HepG2 (cell line): Measurements from ENCODE around the gene SPATA32. TPM values are rescaled to one million over a fixed set of nuclear protein-coding genes. Genes with fewer than 3 reads are reported as not detected.
A peak's percentile ranks its signal among the peaks of the same experiment; 100 is the strongest.

Experiments
- BHLHE40 ChIP-seq: IDR thresholded peaks from 2 replicates; pipeline ENCODE4 v1.6.1; 2011; ENCODE audit warnings: low read length, improper control_type of control experiment
- ELF1 ChIP-seq: sonication (generic); formaldehyde crosslinking; IDR thresholded peaks from 2 replicates; pipeline ENCODE4 v1.4.0; 2020; ENCODE audit warnings: missing genetic modification reagents
- ELF3 ChIP-seq: IDR thresholded peaks from 2 replicates; pipeline ENCODE4 v1.6.1; 2016; ENCODE audit warnings: missing genetic modification reagents, missing compliant biosample characterization
- ETV5 ChIP-seq: IDR thresholded peaks from 2 replicates; pipeline ENCODE4 v1.6.1; 2018; ENCODE audit warnings: missing biosample characterization, missing genetic modification reagents, inconsistent platforms, borderline replicate concordance
- HMG20A ChIP-seq: IDR thresholded peaks from 2 replicates; pipeline ENCODE4 v1.6.1; 2016; ENCODE audit warnings: borderline replicate concordance
- MTF2 ChIP-seq: sonication (generic); formaldehyde crosslinking; IDR thresholded peaks from 2 replicates; pipeline ENCODE4 v1.5.0; 2020; ENCODE audit warnings: missing genetic modification reagents, borderline replicate concordance
- NFRKB ChIP-seq: fragments of 450-650 bp; IDR thresholded peaks from 2 replicates; pipeline ENCODE4 v1.6.1; 2017
- RFX1 ChIP-seq: fragments of 450-650 bp; IDR thresholded peaks from 2 replicates; pipeline ENCODE4 v1.6.1; 2017
- SAP130 ChIP-seq: IDR thresholded peaks from 2 replicates; pipeline ENCODE4 v1.6.1; 2016; ENCODE audit warnings: low read depth
- ZBTB38 ChIP-seq: sonication (generic); formaldehyde crosslinking; IDR thresholded peaks from 2 replicates; pipeline ENCODE4 v1.5.1; 2020; ENCODE audit warnings: mild to moderate bottlenecking, missing genetic modification reagents
- ZNF44 ChIP-seq: sonication (generic); formaldehyde crosslinking; IDR thresholded peaks from 2 replicates; pipeline ENCODE4 v1.5.1; 2020; ENCODE audit warnings: mild to moderate bottlenecking, missing genetic modification reagents
- ZNF879 ChIP-seq: sonication (generic); formaldehyde crosslinking; IDR thresholded peaks from 2 replicates; pipeline ENCODE4 v1.8.1; 2023; ENCODE audit warnings: missing genetic modification reagents
- ZSCAN29 ChIP-seq: sonication (generic); formaldehyde crosslinking; conservative IDR thresholded peaks from 2 replicates; pipeline ENCODE4 v1.4.0; 2020; ENCODE audit warnings: mild to moderate bottlenecking, missing genetic modification reagents
- polyA plus RNA-seq, 8 experiments: library from polyadenylated mRNA; depleted of rRNA in 3 of 8; stranded (reverse) in 7 of 8; unstranded in 1 of 8; fragments of >200 nt; fragmentation: Illumina TruSeq in 4 of 8; extraction: Trizol in 4 of 8; gene quantifications; 2 replicates each; pipeline versions ENCODE4 v1.2.1 to v1.2.3, GENCODE V29; 2011 to 2016; ENCODE audit warnings: low read depth in 4 of 8, missing spikeins in 1 of 8, mixed read lengths in 1 of 8; ENCODE audit not compliant: insufficient read depth in 1 of 8
- total RNA-seq, 5 experiments: library from RNA; depleted of rRNA; stranded (reverse); fragments of >200 nt; fragmentation: Illumina TruSeq; extraction: Trizol; gene quantifications; 2 replicates each; pipeline ENCODE4 v1.2.3, GENCODE V29; 2016; ENCODE audit warnings: low read depth in 1 of 5
- TF ChIP-seq, protein P1 (sequence below): sonication (generic); formaldehyde crosslinking; IDR thresholded peaks from 2 replicates; pipeline ENCODE4 v1.5.1; 2020; ENCODE audit warnings: mild to moderate bottlenecking, moderate library complexity, missing genetic modification reagents
- TF ChIP-seq, protein P2 (sequence below): sonication (generic); formaldehyde crosslinking; IDR thresholded peaks from 2 replicates; pipeline ENCODE4 v1.8.1; 2023; ENCODE audit warnings: missing genetic modification reagents, inconsistent platforms, borderline replicate concordance
- TF ChIP-seq, protein P3 (sequence below): sonication (generic); formaldehyde crosslinking; IDR thresholded peaks from 2 replicates; pipeline ENCODE4 v1.5.0; 2020; ENCODE audit warnings: mild to moderate bottlenecking, missing genetic modification reagents
- TF ChIP-seq, protein P4 (sequence below): sonication (generic); formaldehyde crosslinking; IDR thresholded peaks from 2 replicates; pipeline ENCODE4 v1.5.0; 2020; ENCODE audit warnings: mild to moderate bottlenecking, missing genetic modification reagents, moderate library complexity
- TF ChIP-seq, protein P5 (sequence below): sonication (generic); formaldehyde crosslinking; IDR thresholded peaks from 2 replicates; pipeline ENCODE4 v1.4.0; 2020; ENCODE audit warnings: missing genetic modification reagents, mild to moderate bottlenecking, borderline replicate concordance
- TF ChIP-seq, protein P6 (sequence below): sonication (generic); formaldehyde crosslinking; IDR thresholded peaks from 2 replicates; pipeline ENCODE4 v1.4.0; 2020; ENCODE audit warnings: missing genetic modification reagents, borderline replicate concordance

The SPATA32 gene
- total and polyA plus RNA-seq, 2 of the 13 experiments (the other 11 are each of a cell fraction or from before 2014, with no cell fraction given), result not detected

DNA sequence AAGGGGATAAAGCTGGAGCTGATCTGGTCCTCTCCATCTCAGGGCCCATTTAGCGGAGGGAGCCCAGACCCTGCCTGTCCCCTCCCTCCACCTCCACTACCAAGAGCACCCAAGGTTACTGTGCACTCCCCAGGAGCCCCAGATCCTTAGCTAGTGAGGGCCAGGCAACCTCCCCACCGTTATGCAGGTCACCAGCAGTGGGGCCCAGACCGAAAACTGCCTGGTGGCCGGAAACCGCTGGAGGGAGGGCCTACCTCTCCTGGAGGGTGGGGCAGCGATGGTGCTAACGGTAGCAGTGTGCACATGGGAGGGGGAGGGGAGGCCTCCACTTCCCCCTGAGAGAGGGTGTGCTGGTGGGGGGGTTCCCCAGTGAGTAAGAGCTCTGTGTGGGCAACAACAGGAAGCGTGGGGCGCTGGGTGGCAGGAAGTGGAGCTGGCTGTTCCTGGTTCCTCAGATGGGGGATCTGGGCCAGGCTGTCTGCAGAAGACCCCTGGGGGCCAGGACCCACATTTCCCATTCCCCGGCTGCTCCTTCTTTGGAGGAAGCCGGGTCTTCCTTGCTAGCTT lies 35.8 kb downstream of the SPATA32 start (continued):
- TF ChIP-seq, protein P1, sequence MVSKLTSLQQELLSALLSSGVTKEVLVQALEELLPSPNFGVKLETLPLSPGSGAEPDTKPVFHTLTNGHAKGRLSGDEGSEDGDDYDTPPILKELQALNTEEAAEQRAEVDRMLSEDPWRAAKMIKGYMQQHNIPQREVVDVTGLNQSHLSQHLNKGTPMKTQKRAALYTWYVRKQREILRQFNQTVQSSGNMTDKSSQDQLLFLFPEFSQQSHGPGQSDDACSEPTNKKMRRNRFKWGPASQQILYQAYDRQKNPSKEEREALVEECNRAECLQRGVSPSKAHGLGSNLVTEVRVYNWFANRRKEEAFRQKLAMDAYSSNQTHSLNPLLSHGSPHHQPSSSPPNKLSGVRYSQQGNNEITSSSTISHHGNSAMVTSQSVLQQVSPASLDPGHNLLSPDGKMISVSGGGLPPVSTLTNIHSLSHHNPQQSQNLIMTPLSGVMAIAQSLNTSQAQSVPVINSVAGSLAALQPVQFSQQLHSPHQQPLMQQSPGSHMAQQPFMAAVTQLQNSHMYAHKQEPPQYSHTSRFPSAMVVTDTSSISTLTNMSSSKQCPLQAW (CRISPR knock-in tag), result no peak
- peak; percentile 60; the same call in 1 of the 2 replicates for TF ChIP-seq ETV5
- TF ChIP-seq ZSCAN29, result no peak
- TF ChIP-seq BHLHE40, result no peak
- TF ChIP-seq, protein P2, sequence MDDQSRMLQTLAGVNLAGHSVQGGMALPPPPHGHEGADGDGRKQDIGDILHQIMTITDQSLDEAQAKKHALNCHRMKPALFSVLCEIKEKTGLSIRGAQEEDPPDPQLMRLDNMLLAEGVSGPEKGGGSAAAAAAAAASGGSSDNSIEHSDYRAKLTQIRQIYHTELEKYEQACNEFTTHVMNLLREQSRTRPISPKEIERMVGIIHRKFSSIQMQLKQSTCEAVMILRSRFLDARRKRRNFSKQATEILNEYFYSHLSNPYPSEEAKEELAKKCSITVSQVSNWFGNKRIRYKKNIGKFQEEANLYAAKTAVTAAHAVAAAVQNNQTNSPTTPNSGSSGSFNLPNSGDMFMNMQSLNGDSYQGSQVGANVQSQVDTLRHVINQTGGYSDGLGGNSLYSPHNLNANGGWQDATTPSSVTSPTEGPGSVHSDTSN (CRISPR knock-in tag), result no peak
- TF ChIP-seq ZNF44 (CRISPR knock-in tag), result no peak
- TF ChIP-seq ZNF879 (CRISPR knock-in tag), result no peak
- TF ChIP-seq ZBTB38 (CRISPR knock-in tag), result 0 out of 2 replicates have a peak, but pooled peaks have one; percentile 26
- TF ChIP-seq ELF1 (CRISPR knock-in tag), result peak; percentile 54; the same call in 1 of the 2 replicates
- TF ChIP-seq HMG20A (CRISPR knock-in tag), result 0 out of 2 replicates have a peak, but pooled peaks have one; percentile 25
- TF ChIP-seq, protein P3, sequence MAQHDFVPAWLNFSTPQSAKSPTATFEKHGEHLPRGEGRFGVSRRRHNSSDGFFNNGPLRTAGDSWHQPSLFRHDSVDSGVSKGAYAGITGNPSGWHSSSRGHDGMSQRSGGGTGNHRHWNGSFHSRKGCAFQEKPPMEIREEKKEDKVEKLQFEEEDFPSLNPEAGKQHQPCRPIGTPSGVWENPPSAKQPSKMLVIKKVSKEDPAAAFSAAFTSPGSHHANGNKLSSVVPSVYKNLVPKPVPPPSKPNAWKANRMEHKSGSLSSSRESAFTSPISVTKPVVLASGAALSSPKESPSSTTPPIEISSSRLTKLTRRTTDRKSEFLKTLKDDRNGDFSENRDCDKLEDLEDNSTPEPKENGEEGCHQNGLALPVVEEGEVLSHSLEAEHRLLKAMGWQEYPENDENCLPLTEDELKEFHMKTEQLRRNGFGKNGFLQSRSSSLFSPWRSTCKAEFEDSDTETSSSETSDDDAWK, result no peak
- TF ChIP-seq, protein P4, sequence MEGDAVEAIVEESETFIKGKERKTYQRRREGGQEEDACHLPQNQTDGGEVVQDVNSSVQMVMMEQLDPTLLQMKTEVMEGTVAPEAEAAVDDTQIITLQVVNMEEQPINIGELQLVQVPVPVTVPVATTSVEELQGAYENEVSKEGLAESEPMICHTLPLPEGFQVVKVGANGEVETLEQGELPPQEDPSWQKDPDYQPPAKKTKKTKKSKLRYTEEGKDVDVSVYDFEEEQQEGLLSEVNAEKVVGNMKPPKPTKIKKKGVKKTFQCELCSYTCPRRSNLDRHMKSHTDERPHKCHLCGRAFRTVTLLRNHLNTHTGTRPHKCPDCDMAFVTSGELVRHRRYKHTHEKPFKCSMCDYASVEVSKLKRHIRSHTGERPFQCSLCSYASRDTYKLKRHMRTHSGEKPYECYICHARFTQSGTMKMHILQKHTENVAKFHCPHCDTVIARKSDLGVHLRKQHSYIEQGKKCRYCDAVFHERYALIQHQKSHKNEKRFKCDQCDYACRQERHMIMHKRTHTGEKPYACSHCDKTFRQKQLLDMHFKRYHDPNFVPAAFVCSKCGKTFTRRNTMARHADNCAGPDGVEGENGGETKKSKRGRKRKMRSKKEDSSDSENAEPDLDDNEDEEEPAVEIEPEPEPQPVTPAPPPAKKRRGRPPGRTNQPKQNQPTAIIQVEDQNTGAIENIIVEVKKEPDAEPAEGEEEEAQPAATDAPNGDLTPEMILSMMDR (CRISPR knock-in tag), result 0 out of 2 replicates have a peak, but pooled peaks have one; percentile 5
- TF ChIP-seq NFRKB, result no peak
- TF ChIP-seq MTF2 (CRISPR knock-in tag), result 0 out of 2 replicates have a peak, but pooled peaks have one; percentile 5
- TF ChIP-seq, protein P5, sequence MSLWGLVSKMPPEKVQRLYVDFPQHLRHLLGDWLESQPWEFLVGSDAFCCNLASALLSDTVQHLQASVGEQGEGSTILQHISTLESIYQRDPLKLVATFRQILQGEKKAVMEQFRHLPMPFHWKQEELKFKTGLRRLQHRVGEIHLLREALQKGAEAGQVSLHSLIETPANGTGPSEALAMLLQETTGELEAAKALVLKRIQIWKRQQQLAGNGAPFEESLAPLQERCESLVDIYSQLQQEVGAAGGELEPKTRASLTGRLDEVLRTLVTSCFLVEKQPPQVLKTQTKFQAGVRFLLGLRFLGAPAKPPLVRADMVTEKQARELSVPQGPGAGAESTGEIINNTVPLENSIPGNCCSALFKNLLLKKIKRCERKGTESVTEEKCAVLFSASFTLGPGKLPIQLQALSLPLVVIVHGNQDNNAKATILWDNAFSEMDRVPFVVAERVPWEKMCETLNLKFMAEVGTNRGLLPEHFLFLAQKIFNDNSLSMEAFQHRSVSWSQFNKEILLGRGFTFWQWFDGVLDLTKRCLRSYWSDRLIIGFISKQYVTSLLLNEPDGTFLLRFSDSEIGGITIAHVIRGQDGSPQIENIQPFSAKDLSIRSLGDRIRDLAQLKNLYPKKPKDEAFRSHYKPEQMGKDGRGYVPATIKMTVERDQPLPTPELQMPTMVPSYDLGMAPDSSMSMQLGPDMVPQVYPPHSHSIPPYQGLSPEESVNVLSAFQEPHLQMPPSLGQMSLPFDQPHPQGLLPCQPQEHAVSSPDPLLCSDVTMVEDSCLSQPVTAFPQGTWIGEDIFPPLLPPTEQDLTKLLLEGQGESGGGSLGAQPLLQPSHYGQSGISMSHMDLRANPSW (CRISPR knock-in tag), result no peak
- TF ChIP-seq ELF3, result peak; percentile 62
- TF ChIP-seq RFX1, result no peak
- TF ChIP-seq SAP130 (CRISPR knock-in tag), result peak; percentile 43
- TF ChIP-seq, protein P6, sequence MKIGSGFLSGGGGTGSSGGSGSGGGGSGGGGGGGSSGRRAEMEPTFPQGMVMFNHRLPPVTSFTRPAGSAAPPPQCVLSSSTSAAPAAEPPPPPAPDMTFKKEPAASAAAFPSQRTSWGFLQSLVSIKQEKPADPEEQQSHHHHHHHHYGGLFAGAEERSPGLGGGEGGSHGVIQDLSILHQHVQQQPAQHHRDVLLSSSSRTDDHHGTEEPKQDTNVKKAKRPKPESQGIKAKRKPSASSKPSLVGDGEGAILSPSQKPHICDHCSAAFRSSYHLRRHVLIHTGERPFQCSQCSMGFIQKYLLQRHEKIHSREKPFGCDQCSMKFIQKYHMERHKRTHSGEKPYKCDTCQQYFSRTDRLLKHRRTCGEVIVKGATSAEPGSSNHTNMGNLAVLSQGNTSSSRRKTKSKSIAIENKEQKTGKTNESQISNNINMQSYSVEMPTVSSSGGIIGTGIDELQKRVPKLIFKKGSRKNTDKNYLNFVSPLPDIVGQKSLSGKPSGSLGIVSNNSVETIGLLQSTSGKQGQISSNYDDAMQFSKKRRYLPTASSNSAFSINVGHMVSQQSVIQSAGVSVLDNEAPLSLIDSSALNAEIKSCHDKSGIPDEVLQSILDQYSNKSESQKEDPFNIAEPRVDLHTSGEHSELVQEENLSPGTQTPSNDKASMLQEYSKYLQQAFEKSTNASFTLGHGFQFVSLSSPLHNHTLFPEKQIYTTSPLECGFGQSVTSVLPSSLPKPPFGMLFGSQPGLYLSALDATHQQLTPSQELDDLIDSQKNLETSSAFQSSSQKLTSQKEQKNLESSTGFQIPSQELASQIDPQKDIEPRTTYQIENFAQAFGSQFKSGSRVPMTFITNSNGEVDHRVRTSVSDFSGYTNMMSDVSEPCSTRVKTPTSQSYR (CRISPR knock-in tag), result peak; percentile 39; the same call in 1 of the 2 replicates
